ACHN (cell line): Measurements from ENCODE around the gene SYNRG.

Source experiments
- DNase-seq: peaks from one replicate; pipeline ENCODE4 v3.0.0-alpha.2; 2015
- in situ Hi-C: cut with HindIII; loops from 2 replicates; pipeline ENCODE4 v1.10.0; 2017; ENCODE audit warnings: low sequenced_read_pairs, low pct_ligation_motif_present, low pct_unique_long_range_greater_than_20kb

Gene SYNRG

DNA sequence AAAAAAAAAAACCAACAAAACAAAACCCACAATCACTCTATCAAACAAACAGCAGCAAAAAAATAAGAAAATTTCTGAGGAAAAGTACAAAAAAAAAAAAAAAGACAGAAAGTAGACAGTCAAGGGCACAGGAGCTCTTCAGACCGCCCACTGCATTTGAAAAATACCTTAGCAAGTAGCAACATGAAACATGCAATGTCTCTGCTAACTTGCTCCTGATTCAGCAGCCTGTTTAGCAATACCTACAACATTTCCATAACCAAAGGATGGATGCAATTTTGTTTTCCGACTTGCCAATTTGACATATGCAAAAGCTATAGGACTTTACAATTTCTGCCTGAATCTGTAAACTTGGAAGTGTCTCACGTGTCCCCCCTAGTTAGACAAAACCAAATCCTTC lies 57.4 kb downstream of the SYNRG start:
- DNase-seq, result no peak
- in situ Hi-C loops, result no loop called here

DNA sequence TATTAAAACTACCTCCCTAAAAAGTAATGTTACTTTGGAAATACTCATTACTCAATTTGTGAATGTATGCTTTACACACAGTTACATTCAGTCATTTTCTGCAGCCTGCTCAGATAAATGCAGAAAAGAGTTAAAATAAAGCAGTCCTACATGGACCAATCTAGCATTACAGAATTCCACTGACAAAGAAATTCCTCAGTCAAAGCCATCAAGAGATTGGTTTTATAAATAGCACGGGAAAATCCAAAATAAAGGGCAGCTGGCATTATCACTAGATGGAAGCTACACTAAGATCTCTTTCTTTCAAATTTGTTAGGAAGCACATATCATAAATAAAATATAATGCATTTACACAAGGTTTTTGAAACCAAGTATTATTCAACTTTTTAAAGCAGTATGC lies 61.2 kb downstream of the SYNRG start:
- in situ Hi-C loops, result no loop called here
- no peak for DNase-seq

DNA sequence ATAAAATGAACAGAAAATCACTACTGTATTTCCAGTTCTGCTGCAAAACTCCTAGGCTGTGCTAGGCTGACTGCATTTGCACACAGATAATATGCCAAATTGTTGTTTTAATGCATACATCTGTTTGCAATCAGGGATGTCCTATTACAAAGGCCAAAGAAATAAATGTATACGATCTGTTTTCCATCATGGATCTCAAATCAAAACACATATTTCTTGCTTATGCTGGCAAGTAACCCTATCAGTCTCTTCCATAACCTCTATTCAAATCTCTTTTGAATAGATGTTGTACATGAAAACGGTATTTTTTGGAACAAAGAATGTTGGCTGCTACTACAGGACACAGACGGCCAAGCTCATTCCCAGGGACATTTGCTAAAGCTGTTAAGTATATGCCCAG lies 62.9 kb downstream of the SYNRG start:
- in situ Hi-C loops, result no loop called here
- no peak for DNase-seq

DNA sequence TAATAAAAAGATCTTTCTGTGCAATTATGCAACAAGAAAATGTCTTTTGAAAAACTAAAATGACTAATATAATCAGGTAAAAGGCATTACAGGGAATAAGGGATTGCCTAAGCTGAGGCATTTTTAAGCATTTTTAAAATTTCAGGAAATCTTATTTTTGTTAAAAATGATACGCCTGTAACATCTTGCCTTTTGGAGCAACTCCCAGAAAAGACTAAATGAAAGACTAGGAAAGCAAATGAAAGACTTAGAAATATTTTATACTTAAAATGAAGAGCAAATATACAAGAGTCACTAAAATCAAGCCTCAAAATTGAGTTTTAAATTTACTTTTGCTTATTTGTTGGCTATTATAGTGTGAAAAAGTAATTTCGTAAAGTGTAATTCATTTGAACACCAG lies 63.7 kb downstream of the SYNRG start:
- no peak for DNase-seq
- in situ Hi-C loops, result no loop called here

DNA sequence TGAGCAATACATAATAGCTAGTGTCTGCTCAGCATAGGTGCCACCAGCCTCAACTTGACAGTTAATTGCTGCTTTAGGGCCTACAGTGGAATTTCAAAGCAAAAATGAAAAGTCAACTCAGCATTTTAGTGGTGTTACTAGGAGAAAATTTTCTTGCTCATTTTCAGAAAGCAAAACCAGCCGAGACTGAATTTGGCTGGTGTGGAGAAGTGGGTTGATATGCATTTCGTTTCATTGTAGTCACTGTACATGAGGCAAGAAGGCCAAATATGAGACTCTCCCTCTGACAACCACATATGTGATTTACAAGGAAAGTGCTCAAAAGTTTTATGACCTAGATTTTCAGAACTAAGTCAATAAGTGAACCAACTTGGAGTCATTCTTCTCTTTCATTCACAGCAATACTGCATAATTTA lies 65.6 kb downstream of the SYNRG start:
- in situ Hi-C loops, result no loop called here
- no peak for DNase-seq

DNA sequence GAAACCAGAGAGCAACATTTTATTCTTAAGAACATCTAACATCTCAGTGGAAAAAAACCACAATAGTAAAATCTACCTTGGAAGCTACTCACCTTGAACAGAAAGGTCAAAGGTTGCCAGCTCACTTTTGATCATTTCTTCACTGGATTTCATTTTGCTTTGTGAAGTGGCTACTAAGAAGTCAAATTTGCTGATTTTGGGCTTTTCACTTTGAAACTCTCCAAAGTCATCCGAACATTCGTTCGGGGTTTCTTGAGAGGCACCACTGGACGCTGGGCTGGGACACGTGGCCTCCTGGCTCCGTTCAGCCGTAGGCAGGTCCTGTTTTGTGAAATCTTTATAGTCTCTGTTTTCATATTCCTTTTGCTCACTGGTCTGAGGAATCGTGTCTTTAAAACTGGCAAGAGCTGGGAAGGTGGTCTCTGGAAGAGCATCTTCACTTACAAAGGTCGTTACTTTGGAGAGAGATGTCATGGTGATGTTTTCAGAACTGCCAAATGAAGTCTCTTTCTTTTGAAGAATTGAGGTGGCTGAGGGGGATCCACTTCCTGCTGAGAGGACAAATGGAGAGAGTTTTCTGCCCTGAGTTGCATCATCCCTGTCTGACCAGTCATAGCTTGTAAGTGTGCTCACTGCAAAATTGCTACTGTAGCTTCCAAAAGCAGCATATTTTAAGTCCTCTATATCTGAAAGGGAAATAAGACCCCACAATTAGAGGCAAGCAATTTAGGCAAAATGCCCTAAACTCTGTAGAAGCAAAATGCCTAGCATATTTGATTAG lies 67.1 kb downstream of the SYNRG start:
- no peak for DNase-seq
- in situ Hi-C loops, result no loop called here

DNA sequence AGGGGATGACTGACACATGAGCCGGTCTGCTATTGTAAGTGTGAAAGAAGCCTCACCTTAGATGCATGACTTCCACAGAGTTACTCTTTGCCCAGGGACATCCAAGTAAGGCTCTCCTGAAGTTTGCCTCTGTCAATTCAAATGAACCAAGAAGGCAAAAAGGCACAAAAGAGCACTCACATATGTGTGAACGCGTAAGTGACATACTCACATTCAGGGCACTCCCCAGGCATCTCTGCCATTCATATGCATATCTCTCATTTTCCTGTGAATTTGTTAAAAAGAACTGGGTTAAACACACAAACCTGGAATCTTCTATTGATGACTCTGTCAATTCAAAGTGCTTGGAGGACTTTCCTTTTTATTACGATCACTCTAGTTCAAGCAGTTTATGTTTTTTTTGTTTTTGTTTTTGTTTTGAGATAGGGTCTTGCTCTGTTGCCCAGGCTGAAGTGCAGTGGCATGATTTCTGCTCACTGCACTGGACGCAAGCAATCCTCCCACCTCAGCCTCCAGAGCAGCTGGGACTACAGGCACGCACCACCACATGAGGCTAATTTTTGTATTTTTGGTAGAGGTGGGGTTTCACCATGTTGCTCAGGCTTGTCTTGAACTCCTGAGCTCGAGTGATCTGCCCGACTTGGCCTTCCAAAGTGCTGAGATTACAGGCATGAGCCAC lies 70.1 kb downstream of the SYNRG start:
- no peak for DNase-seq
- in situ Hi-C loops, result no loop called here

DNA sequence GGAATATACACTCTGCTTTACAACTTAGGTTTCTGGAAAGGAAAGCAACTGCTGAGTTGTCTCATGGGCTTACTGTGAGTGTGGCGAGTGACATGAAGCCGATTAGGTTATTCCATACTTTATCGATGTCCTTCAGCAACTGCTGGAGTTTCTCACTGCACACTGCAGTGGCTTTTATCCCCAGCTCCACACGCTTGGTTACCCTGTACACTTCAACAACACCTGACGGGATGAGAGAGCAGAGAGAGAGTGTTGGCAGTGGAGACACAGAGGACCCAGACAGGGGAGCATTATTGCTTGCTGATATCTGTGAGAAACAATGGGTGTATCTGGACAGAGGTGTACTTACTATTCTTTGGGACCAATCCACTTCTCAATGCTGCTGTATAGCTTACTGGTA lies 73.3 kb downstream of the SYNRG start:
- DNase-seq, result no peak
- in situ Hi-C loops, result no loop called here

DNA sequence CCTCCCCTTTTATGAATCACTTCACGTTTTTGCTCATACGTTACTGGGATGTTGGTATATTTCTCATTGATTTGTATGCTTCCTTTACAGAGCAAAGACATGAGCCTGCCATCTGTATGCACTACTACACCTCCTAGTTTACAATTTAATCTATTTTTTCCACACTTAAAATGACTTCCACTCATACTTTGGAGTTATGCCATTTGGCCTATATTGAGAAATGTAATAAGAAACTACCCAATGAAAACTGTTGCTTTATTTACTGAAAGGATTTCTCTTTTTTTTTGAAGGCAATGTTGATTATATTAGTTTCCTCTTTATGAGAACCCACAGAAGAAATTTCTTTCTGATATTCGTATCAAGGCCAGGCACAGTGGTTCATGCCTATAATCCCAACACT lies 76.5 kb downstream of the SYNRG start:
- DNase-seq, result no peak
- in situ Hi-C loops, result no loop called here

DNA sequence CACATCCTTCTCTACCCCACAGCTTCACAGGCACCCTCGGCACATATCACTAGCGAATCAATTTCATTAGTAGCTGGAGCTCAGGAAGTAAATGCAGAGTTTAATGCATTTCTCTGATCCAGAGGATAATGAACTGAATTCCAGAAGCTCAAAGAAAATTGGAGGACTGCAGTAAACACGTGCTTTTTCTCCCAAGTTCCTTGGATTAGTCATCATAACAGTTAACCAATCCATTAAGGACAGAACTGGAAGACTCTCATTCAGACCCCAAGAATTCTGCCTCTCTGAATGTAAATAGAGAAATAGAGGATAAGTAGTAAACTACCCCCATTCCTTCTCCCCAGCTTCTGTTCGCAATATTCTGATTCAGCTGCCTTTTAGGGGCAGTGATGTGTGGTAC lies 78.8 kb downstream of the SYNRG start:
- in situ Hi-C loops, result no loop called here
- no peak for DNase-seq

DNA sequence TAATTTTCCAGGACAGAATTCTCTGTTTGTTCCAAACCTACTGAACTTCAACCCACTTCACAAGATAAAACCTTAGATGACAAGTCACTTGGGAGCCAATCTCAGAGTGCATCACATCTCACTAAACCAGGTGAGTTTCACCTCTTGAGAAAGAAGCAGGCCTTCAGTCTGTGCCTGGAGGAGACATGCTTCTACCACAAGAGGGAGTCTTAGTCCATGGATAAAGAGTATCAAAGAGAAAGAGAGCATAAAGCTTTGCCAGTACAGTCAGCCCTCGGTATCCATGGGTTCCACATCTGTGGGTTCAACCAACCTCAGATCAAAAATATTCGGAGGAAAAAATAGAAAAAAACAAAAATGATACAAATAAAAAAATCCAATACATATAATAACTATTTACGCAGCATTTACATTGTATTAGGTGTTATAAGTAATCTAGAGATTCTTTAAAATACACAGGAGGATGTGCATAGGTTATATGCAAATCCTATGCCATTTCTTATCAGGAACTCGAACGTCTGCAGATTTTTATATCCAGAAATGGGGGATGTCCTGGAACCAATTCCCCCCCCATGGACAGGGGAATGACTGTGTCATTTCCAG lies 81.9 kb downstream of the SYNRG start:
- DNase-seq, result peak; percentile 72

DNA sequence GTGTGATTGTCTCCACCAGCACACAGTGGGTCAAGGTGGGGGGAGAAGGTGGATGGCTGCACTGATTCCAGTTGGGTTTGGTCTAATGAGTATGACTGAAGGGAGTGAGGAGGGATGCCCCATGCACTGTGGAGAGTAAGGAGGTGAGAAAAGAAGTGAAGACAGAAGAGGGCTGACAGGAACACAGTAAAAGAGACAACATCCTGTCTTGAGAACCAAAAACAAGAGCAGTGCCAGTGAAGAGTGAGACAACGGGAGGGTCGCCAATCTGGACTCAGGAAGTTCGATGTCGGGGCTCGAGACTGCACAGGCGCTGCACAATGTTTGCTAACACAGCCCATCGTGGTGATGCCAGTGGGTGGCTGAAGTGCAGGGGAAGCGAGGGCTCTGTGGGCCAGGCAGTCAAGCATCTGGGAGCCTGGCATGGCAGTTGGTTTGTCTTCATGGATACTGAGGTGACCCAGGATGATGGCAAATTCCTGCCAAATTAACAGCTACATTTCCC lies 85.5 kb downstream of the SYNRG start:
- DNase-seq, result no peak
- in situ Hi-C loops, result no loop called here

More for the DNA sequence above, 81.9 kb downstream of the SYNRG start:
- in situ Hi-C loops, result no loop called here

DNA sequence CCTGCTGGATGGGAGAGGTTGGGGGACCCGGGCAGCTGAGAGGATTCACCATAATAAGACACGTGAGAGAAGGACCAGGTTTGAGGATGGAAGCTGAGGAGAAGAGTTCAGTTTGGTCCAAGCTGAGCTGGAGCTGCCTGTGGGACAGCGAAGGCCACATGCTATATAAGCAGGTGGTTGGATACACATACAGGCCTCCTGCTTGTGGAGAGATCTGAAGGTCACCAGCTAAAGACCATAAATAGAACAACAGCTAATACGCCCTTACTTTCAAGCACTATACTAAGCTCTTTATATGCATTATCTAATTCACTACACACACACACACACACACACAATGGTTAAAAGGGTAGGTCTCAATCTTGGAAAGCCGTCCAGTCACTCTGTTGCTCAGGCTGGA lies 87.4 kb downstream of the SYNRG start:
- in situ Hi-C loops, result no loop called here
- no peak for DNase-seq

DNA sequence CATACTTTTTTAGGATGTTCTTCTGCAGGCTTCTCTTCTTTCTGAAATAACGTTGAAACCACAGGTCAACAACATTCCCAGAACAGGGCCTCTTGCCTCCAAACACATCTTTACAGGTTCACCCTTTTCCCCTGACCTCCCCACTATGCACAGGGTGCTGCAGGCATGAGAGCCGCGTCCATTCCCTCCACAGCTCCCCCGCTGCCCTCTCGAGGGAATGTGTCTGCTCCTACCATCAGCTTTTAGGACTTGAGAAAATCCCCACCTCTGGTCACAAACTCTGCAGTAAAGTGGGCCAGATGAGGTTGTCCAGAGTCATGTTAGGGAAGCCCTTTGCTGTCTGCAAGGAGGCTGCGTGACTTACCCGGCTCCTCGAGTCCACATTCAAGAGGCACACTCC lies 89.0 kb downstream of the SYNRG start:
- DNase-seq, result no peak
- in situ Hi-C loops, result no loop called here

DNA sequence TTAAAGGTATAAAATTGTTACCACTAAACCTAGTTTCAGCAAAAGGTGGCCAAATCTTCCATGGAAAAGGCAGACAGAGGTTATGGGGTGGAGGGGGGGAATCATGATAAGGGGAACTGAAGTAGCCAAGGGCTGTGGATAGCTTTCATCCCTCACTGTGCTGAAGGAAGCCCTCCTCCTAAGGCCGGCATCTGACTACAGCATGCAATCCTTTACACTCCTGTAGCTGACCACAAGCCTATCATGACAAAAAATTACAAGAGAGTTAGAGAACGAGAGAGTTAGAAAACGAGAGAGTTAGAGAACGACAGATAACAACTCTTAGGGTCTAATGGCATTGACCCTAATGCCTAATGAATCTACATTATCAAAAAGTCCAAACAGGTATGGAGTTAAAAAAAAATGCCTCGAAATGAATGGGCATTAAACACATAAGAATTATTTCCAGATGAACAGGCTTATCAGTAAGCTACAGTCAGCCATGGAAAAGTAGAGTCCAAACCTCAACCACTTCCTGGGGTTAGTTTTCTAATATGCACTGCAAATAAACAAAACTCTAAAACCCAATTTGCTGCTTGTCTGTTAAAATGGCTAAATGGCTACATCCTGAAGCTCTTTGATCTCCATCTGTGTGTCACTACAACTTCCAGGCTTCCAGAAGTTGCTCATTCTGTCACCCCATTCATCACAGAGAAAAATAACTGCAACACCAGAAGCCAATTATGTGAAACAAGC lies 89.8 kb downstream of the SYNRG start:
- DNase-seq, result no peak
- in situ Hi-C loops, result no loop called here

DNA sequence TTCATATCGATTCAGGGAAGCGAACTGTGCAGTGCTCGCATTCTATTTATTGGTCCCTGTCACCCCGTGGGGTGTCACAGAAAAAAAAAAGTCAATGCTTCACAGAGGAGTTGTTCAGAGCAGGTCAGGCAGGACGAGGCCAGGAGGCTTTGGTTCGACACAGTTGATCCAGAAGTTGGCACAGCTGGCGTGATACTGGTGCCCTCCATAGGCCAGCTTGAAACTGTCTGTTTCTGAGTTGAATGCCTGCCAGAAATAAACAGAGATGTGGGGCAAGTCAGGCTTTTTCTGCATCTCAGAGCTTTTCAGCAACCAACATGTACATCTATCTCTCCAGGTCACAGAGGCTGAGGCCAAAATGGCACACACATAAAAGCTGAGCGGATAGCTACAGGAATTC lies 90.4 kb downstream of the SYNRG start:
- in situ Hi-C loops, result no loop called here
- no peak for DNase-seq

DNA sequence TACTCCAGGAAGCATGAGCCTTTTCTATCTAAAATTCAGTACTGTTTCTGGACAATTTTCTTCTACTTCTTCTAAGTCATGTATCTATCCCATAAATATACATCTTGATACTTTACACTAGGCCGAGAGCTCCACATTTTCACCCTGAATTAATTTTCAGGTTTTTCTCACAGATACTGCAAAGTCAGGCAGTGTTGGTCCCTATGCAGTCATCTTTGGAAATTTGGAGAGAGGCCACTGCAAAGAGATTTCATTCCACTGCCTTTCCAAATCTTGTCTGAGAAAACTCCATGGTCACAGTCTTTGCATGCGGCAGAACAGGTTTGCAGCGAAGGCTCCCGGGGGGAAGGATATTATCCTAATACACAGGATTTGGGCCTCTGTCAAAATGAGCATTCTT lies 91.3 kb downstream of the SYNRG start:
- in situ Hi-C loops, result no loop called here
- no peak for DNase-seq

DNA sequence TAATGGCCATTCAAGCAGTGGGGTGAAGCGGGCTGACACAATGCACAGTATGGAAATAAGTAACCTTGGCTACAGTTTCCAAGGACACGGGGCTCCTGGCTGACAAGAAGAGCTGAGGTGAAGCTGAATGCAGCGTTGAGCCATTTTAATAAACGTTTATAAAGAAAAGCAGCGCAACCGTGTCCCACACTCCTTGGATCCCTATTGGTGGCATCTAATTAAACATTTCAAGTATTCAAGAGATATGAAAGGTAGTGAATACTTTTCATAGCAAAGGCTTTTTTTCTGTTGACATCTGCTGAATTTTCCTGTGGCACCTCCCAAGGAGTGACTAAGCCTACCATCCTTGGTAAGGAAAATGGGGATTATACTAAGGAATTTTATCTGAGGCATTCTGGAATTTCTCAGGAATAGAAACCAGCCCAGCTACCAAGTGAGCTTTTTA lies 93.1 kb downstream of the SYNRG start:
- in situ Hi-C loops, result no loop called here
- DNase-seq, result no peak

DNA sequence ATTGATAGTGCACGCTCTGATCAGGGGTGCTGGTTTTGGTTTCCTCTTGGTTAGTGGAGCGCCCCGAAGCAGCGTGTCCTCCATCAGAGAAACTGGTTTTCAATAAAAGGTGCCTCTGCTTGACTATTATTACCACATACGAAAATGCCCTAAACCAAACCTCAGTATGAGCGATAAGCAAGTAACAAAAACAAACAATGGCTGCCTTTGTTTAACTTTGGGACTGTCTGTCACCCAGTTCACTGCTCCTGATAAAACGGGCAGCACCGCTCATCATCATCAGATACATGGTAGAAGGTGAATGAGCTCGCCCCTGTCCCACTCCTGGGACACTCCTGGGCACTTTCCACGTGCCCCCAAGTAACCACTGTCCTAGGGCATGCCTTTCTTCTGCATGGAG lies 95.5 kb downstream of the SYNRG start:
- no peak for DNase-seq
- in situ Hi-C loops, result no loop called here
